ENCODE results near the gene WWC1.
"Not testable (repeated sequence)": the region's sequence is repeated elsewhere in the genome, so short reads cannot be mapped to it uniquely, and the experiment has no call there.

WWC1 gene

GRCh38 chr5:168409591-168410458, 118.4 kb downstream of the WWC1 start:
- DNase-seq (ENCODE audit: low spot score) = peak; percentile 33

- no peak for DNase-seq (ENCODE audit: low spot score)
These were observed 120.4 kb downstream of the WWC1 start for GRCh38 chr5:168411871-168412270.

GRCh38 chr5:168413062-168413461, 121.6 kb downstream of the WWC1 start:
- DNase-seq (ENCODE audit: low spot score) = peak; percentile 90

- no peak for DNase-seq (ENCODE audit: low spot score)
These were observed 122.2 kb downstream of the WWC1 start for GRCh38 chr5:168413596-168413995.

GRCh38 chr5:168415401-168415800, 124.0 kb downstream of the WWC1 start:
- DNase-seq (ENCODE audit: low spot score) = no peak

- no peak for DNase-seq (ENCODE audit: low spot score)
These were observed 124.5 kb downstream of the WWC1 start for GRCh38 chr5:168415971-168416370.

- DNase-seq (ENCODE audit: low spot score) = no peak
These were observed 126.4 kb downstream of the WWC1 start for GRCh38 chr5:168417731-168418429.

- no peak for DNase-seq (ENCODE audit: low spot score)
These were observed 129.0 kb downstream of the WWC1 start for GRCh38 chr5:168420461-168420860.

GRCh38 chr5:168422431-168422830, 131.0 kb downstream of the WWC1 start:
- DNase-seq (ENCODE audit: low spot score) = no peak

- no peak for DNase-seq (ENCODE audit: low spot score)
These were observed 132.0 kb downstream of the WWC1 start for GRCh38 chr5:168423478-168423877.

GRCh38 chr5:168423971-168424370, 132.5 kb downstream of the WWC1 start:
- DNase-seq (ENCODE audit: low spot score) = no peak

GRCh38 chr5:168424594-168425323, 133.3 kb downstream of the WWC1 start:
- peak; percentile 36 for DNase-seq (ENCODE audit: low spot score)

GRCh38 chr5:168426007-168426863, 134.8 kb downstream of the WWC1 start:
- DNase-seq (ENCODE audit: low spot score) = no peak

GRCh38 chr5:168426864-168427172, 135.4 kb downstream of the WWC1 start:
- DNase-seq (ENCODE audit: low spot score) = no peak

- DNase-seq (ENCODE audit: low spot score) = no peak
These were observed 135.8 kb downstream of the WWC1 start for GRCh38 chr5:168427224-168427623.

- DNase-seq (ENCODE audit: low spot score) = no peak
These were observed 137.1 kb downstream of the WWC1 start for GRCh38 chr5:168428552-168428951.

- no peak for DNase-seq (ENCODE audit: low spot score)
These were observed 138.9 kb downstream of the WWC1 start for GRCh38 chr5:168430296-168430695.

GRCh38 chr5:168432903-168433302, 141.5 kb downstream of the WWC1 start:
- DNase-seq (ENCODE audit: low spot score) = no peak

GRCh38 chr5:168434001-168434400, 142.6 kb downstream of the WWC1 start:
- no peak for DNase-seq (ENCODE audit: low spot score)

GRCh38 chr5:168434746-168435321, 143.4 kb downstream of the WWC1 start:
- DNase-seq (ENCODE audit: low spot score) = peak; percentile 29

GRCh38 chr5:168435340-168435739, 143.9 kb downstream of the WWC1 start:
- not testable (repeated sequence) for DNase-seq (ENCODE audit: low spot score)
